Lung (tissue), 12 donors: ENCODE data around the gene PRR30. TPM values are rescaled to one million over a fixed set of nuclear protein-coding genes. Genes with fewer than 3 reads are reported as not detected.

Source experiments
- ATAC-seq: fragments of 200-7000 bp; cut with Tn5 transposase; one replicate; pipeline ENCODE4 v1.9.1; 2020; ENCODE audit warnings: moderate number of reproducible peaks; ENCODE audit not compliant: insufficient read depth, low FRiP score
- DNase-seq, 3 donors: peaks; one replicate each; pipeline ENCODE4 v3.0.0-alpha.2; 2013 to 2017
- H3K27ac ChIP-seq, 2 donors: one replicate each; pipeline ENCODE4 v1.5.1; 2013; ENCODE audit warnings: mild to moderate bottlenecking in 2 of 2, moderate library complexity in 2 of 2, control low read depth in 1 of 2, inconsistent platforms in 1 of 2, low read depth in 1 of 2, low read length in 1 of 2
- H3K27me3 ChIP-seq, 3 donors: one replicate each; pipeline ENCODE4 v1.5.1; 2013; ENCODE audit warnings: low read length in 2 of 3; ENCODE audit not compliant: control insufficient read depth in 3 of 3, insufficient read depth in 3 of 3
- H3K36me3 ChIP-seq, 4 donors: one replicate each; pipeline ENCODE4 v1.5.1; 2013; ENCODE audit warnings: low read length in 4 of 4, mild to moderate bottlenecking in 1 of 4, moderate library complexity in 1 of 4; ENCODE audit not compliant: control insufficient read depth in 4 of 4, insufficient read depth in 4 of 4
- H3K4me1 ChIP-seq, 5 donors: one replicate each; pipeline ENCODE4 v1.5.1; 2013; ENCODE audit warnings: low read length in 5 of 5, mild to moderate bottlenecking in 2 of 5, moderate library complexity in 1 of 5; ENCODE audit not compliant: control insufficient read depth in 5 of 5, insufficient read depth in 5 of 5
- H3K4me3 ChIP-seq: one replicate; pipeline ENCODE4 v1.5.1; 2013; ENCODE audit warnings: mild to moderate bottlenecking, control low read depth, moderate library complexity
- H3K9ac ChIP-seq, 2 donors: one replicate each; pipeline ENCODE4 v1.5.1; 2013; ENCODE audit warnings: low read length in 2 of 2, control low read depth in 1 of 2; ENCODE audit not compliant: insufficient read depth in 1 of 2
- H3K9me3 ChIP-seq, 4 donors: one replicate each; pipeline ENCODE4 v1.5.1; 2013; ENCODE audit warnings: low read length in 3 of 4, mild to moderate bottlenecking in 1 of 4, moderate library complexity in 1 of 4; ENCODE audit not compliant: control insufficient read depth in 4 of 4, insufficient read depth in 3 of 4
- WGBS, 2 donors: extraction: QIAGEN DNeasy Blood & Tissue Kit; methylation state at CpG; one replicate each; pipeline ENCODE4 v1.1.7; 2013; 5-methylcytosine and 5-hydroxymethylcytosine counted together
- polyA plus RNA-seq, 2 donors: library from polyadenylated mRNA; stranded (reverse); fragments of 200-250 nt; gene quantifications; one replicate each; pipeline ENCODE4 v1.2.1, GENCODE V29; 2013
- total RNA-seq, 2 donors: library from RNA; depleted of rRNA in 1 of 2; stranded (reverse); fragments of >200 nt in 1 of 2; gene quantifications; one replicate each; pipeline ENCODE4 v1.2.1, GENCODE V29; 2014 to 2021
- TF ChIP-seq, protein P1 (sequence below): IDR thresholded peaks from 2 replicates; pipeline ENCODE4 v1.5.1; 2012; ENCODE audit warnings: mild to moderate bottlenecking; ENCODE audit errors: control extremely low read depth, extremely low read depth
- donor health status: control.
- donor health status: control.
- donor health status: Bipolar disorder and iron deficiency.
- donor health status: healthy.
- donor health status: DM: yes; HTN: yes; CAD: no.

The PRR30 gene
- total and polyA plus RNA-seq, 4 donors: not detected

DNA sequence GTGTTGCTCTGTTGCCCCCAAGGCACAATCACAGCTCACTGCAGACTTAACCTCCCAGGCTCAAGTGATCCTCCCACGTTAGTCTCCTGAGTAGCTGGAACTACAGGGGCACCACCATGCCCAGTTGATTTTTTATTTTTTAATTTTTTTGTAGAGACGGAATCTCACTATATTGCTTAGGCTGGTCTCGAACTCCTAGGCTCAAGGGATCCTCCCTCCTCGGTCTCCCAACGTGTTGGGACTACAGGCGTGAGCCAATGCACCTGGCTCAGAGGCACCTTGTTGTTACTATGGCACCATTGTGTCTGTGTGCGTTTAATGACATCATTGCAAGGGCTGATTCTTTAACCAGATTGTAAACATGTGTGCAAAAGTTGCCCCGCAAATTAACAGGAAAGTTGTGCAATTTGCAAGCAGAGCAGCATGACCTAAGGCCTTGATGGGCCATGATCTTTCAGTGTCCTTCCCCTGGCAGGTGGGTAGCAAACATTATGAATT, 32.2 kb upstream of the PRR30 start:
- 73 to 76% methylated on average over 8 of the region's 8 CpGs for WGBS, 2 donors

DNA sequence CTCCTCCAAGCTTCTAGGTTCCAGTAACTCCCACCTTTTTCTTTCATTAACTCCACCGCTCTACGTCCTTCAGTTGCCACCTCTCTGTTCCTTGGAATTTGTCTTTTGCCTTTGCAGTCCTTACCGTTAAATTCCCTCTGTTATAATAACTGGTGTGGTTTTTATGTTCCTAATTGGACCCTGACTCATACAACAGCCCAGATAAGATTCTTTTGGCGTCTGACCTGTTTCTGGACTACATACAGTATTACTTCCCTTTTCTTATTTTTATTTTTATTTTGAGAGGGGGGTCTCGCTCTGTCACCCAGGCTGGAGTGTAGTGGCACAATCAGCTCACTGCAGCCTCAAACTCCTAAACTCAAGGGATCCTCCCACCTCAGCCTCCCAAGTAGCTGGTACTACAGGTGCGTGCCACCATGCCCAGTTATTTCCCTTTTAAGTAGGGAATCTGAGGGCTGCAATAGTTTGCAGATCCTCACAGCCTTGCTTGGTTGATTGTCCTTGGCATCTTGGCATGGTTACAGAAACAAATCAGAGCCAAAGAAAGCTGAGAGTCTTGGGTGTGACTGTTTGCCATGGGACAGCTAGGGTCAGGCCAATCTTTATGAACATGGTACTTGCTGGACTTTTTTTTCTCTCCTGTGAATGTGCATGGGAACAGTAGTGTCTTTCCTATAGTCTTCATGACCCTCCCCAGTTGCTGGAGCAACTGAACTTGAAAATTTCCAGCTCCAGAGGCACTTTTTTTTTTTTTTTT, 31.5 kb upstream of the PRR30 start:
- TF ChIP-seq, protein P1, sequence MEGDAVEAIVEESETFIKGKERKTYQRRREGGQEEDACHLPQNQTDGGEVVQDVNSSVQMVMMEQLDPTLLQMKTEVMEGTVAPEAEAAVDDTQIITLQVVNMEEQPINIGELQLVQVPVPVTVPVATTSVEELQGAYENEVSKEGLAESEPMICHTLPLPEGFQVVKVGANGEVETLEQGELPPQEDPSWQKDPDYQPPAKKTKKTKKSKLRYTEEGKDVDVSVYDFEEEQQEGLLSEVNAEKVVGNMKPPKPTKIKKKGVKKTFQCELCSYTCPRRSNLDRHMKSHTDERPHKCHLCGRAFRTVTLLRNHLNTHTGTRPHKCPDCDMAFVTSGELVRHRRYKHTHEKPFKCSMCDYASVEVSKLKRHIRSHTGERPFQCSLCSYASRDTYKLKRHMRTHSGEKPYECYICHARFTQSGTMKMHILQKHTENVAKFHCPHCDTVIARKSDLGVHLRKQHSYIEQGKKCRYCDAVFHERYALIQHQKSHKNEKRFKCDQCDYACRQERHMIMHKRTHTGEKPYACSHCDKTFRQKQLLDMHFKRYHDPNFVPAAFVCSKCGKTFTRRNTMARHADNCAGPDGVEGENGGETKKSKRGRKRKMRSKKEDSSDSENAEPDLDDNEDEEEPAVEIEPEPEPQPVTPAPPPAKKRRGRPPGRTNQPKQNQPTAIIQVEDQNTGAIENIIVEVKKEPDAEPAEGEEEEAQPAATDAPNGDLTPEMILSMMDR: no peak
- DNase-seq: no peak
- H3K9ac ChIP-seq: no peak overlapping the region
- peaks cover 0 to 4% (median 0%) of the 10 kb centered on the region in 5 donors for H3K4me1 ChIP-seq
- WGBS, 2 donors: 72 to 73% methylated on average over 6 of the region's 6 CpGs
- H3K9me3 ChIP-seq: no peaks in the 10 kb centered on the region
- H3K4me3 ChIP-seq: no peak overlapping the region
- ATAC-seq: no peak
- no peaks in the 10 kb centered on the region for H3K36me3 ChIP-seq
- no peak overlapping the region for H3K27ac ChIP-seq
- H3K27me3 ChIP-seq: peaks cover 0 to 27% (median 9%) of the 10 kb centered on the region in 3 donors

More for the DNA sequence above, 32.2 kb upstream of the PRR30 start:
- Histone ChIP-seq H3K36me3 (no peaks in the 10 kb centered on the region), H3K27me3 (peaks cover 0 to 27% (median 9%) of the 10 kb centered on the region in 3 donors), H3K27ac (no peak overlapping the region), H3K9me3 (no peaks in the 10 kb centered on the region), H3K4me3 (no peak overlapping the region), H3K9ac (no peak overlapping the region), H3K4me1 (peaks cover 0 to 4% (median 0%) of the 10 kb centered on the region in 5 donors)
- no peak for DNase-seq
- TF ChIP-seq, protein P1: no peak
- no peak for ATAC-seq

DNA sequence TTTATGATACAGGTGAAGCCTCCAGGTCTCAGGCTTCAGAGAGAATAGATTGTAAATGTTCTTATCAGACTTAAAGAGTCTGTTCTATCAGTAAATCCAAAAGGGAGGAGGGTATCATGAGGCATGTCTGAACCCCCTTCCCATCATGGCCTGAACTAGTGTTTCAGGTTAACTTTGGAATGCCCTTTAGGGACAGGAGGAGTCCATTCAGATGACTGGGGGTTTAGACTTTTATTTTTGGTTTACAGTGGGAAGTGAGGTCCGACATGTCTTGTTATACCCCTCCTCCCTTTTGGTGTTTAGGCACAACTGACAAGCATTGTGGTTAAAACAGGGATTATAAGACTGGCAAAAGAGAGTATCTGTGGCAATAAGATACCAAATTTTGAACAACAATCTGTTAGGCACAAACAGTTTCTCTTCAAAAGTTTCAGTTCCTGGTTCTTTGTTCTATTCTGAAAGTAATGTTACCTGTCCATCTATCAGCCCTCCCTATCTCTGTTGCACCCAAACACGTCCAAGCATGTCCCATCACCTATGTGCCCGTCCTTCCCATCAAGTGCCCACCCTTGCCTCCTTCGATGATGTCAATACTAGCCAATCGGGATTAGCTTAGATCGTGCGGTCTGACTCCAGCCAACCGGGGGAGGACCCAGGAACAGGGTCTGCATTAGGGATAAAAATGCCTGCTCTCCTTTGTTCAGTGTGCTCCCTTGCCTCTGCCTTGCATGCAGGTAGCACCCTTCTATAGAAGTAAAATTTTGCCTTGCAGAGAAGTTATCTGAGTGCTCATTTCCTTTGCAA, 26.0 kb upstream of the PRR30 start:
- Histone ChIP-seq H3K4me3 (no peak overlapping the region), H3K9ac (no peak overlapping the region), H3K27me3 (peaks cover 0 to under 1% (median 0%) of the 10 kb centered on the region in 3 donors), H3K9me3 (no peaks in the 10 kb centered on the region), H3K27ac (no peak overlapping the region), H3K36me3 (no peaks in the 10 kb centered on the region), H3K4me1 (peaks cover 0 to 3% (median 0%) of the 10 kb centered on the region in 5 donors)
- no peak for ATAC-seq
- WGBS, 2 donors: 86 to 89% methylated on average over 8 of the region's 8 CpGs
- no peak for DNase-seq
- TF ChIP-seq, protein P1: no peak
